ENCODE data around the gene HOXA4. TPM values are rescaled to one million over a fixed set of nuclear protein-coding genes. Genes with fewer than 3 reads are reported as not detected.

Gene HOXA4
- polyA plus RNA-seq, 3 donors, result 0.48 TPM; not detected in 2

DNA sequence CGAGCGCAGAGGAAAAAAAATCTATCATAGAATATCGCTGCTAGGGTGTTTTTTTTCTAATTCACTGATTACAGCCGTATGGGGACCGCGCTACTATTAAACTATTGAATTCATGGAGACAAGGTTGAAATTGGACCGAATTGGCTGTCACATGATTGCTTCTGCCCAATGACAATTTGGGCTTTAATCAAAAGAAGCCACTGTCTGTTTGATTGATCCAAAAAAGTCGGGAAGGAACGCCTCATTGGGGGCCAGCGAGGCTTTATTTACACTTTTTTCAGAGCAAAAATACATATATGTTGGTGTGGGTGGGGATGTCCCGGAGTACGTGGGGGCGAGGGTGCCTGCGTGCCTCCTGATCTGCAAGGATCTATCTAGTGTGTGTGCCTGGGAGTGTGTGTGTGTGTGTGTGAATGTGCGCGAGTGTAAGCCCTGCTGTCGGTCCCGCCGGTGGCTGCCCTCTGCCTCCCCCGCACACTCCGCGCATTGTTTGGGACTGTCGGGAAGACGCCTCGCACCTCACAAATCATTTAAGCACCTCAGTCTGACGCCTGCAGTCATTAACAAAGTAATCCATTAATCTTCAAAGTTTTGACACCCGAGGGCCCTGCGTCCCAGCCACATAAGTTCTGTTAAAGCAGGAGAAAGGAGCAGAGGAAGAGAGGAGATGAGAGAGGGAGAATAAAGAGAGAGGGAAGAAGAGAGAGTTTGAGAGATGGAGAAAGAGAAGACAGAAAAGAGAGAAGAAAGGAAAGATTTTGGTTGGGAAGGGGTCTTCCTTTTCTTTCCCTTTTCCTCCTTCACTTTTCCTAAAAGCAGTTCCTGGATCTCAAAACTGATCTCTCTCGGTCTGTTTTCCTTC is 27.7 kb downstream of the HOXA4 start, which contains the start of gene HOXA2:
Gene HOXA2 (minus strand): TSS at position 103 of the 862 bp plus-strand sequence. CDS start 183 bp downstream, outside the sequence.
- no peak for DNase-seq
- Histone ChIP-seq H2AFZ (ENCODE audit: insufficient read depth, low read depth, low read length, poor library complexity, severe bottlenecking) (no peak within 1 kb of the TSS), H3K4me3 (replicated peaks in 1 of 3; ENCODE audit: low read depth in 2 of 3, low read length in 3 of 3) (no peak within 1 kb of the TSS), H3K27me3 (ENCODE audit: control insufficient read depth in 2 of 2, insufficient read depth in 2 of 2, low read length in 2 of 2) (peaks cover 55 to 86% of the 10 kb centered on the region in 2 donors), H3K9me3 (replicated peaks in 1 of 2; ENCODE audit: control insufficient read depth in 1 of 2, insufficient read depth in 1 of 2, low read length in 2 of 2) (peaks cover 0 to 24% of the 10 kb centered on the region in 2 donors), H4K20me1 (ENCODE audit: insufficient read depth, low read length) (peaks cover 74% of the 10 kb centered on the region), H3K4me1 (ENCODE audit: control insufficient read depth in 1 of 2, insufficient read depth in 2 of 2, low read length in 2 of 2) (peaks cover 25 to 28% of the 10 kb centered on the region in 2 donors), H3K9ac (ENCODE audit: insufficient read depth, low read length, poor library complexity, severe bottlenecking) (no peak within 1 kb of the TSS), H3K36me3 (replicated peaks in 1 of 2; ENCODE audit: control insufficient read depth in 1 of 2, insufficient read depth in 2 of 2, low read length in 2 of 2) (peaks cover 9 to 32% of the 10 kb centered on the region in 2 donors), H3K4me2 (replicated peaks; ENCODE audit: extremely low read depth, low read length, poor library complexity, severe bottlenecking) (peak within 1 kb of the TSS; percentile 49), H3K79me2 (ENCODE audit: insufficient read depth, low read length) (peaks cover 13% of the 10 kb centered on the region), H3K27ac (ENCODE audit: low read depth in 1 of 2, low read length in 2 of 2) (no peak within 1 kb of the TSS)
- Mint-ChIP-seq H3K36me3 (peaks cover 49 to 51% of the 10 kb centered on the region in 2 donors), H3K9me3 (peaks cover 0 to 44% (median 22%) of the 10 kb centered on the region in 7 donors), H3K27ac (peak within 1 kb of the TSS in 2 of 7 donors; percentile 3 to 26), H3K4me3 (peak within 1 kb of the TSS in 1 of 2 donors; percentile 88), H3K4me1 (peaks cover 41% of the 10 kb centered on the region), H3K27me3 (ENCODE audit: low read depth in 3 of 3) (peaks cover 72 to 89% (median 77%) of the 10 kb centered on the region in 3 donors)
- 22% methylated on average over 16 of the region's 29 CpGs for WGBS (ENCODE audit: insufficient coverage)
- intact Hi-C loops (cut with micrococcal nuclease), result no loop called here
- TF ChIP-seq, protein P1, sequence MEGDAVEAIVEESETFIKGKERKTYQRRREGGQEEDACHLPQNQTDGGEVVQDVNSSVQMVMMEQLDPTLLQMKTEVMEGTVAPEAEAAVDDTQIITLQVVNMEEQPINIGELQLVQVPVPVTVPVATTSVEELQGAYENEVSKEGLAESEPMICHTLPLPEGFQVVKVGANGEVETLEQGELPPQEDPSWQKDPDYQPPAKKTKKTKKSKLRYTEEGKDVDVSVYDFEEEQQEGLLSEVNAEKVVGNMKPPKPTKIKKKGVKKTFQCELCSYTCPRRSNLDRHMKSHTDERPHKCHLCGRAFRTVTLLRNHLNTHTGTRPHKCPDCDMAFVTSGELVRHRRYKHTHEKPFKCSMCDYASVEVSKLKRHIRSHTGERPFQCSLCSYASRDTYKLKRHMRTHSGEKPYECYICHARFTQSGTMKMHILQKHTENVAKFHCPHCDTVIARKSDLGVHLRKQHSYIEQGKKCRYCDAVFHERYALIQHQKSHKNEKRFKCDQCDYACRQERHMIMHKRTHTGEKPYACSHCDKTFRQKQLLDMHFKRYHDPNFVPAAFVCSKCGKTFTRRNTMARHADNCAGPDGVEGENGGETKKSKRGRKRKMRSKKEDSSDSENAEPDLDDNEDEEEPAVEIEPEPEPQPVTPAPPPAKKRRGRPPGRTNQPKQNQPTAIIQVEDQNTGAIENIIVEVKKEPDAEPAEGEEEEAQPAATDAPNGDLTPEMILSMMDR (IDR thresholded peaks at IDR 0.05), result no peak

- intact Hi-C loops (cut with micrococcal nuclease), result no loop called here
- H3K27ac Mint-ChIP-seq, result peak overlapping the region in 1 of 7 donors; percentile 3
- peak overlapping the region; percentile 49 for H3K4me2 ChIP-seq (replicated peaks; ENCODE audit: extremely low read depth, low read length, poor library complexity, severe bottlenecking)
- H3K27ac ChIP-seq (ENCODE audit: low read depth in 1 of 2, low read length in 2 of 2), result no peak overlapping the region
- peaks cover 32 to 36% of the 10 kb centered on the region in 2 donors for H3K4me1 ChIP-seq (ENCODE audit: control insufficient read depth in 1 of 2, insufficient read depth in 2 of 2, low read length in 2 of 2)
- peaks cover 20% of the 10 kb centered on the region for H3K79me2 ChIP-seq (ENCODE audit: insufficient read depth, low read length)
- H3K9me3 ChIP-seq (replicated peaks in 1 of 2; ENCODE audit: control insufficient read depth in 1 of 2, insufficient read depth in 1 of 2, low read length in 2 of 2), result peaks cover 0 to 24% of the 10 kb centered on the region in 2 donors
- peaks cover 9 to 32% of the 10 kb centered on the region in 2 donors for H3K36me3 ChIP-seq (replicated peaks in 1 of 2; ENCODE audit: control insufficient read depth in 1 of 2, insufficient read depth in 2 of 2, low read length in 2 of 2)
- peak overlapping the region in 1 of 2 donors; percentile 88 for H3K4me3 Mint-ChIP-seq
- H2AFZ ChIP-seq (ENCODE audit: insufficient read depth, low read depth, low read length, poor library complexity, severe bottlenecking), result no peak overlapping the region
- H3K9me3 Mint-ChIP-seq, result peaks cover 0 to 46% (median 19%) of the 10 kb centered on the region in 7 donors
- H3K9ac ChIP-seq (ENCODE audit: insufficient read depth, low read length, poor library complexity, severe bottlenecking), result no peak overlapping the region
- peaks cover 48% of the 10 kb centered on the region for H3K4me1 Mint-ChIP-seq
- peaks cover 76 to 96% (median 84%) of the 10 kb centered on the region in 3 donors for H3K27me3 Mint-ChIP-seq (ENCODE audit: low read depth in 3 of 3)
- no peak overlapping the region for H3K4me3 ChIP-seq (replicated peaks in 1 of 3; ENCODE audit: low read depth in 2 of 3, low read length in 3 of 3)
- no peak for DNase-seq
- WGBS (ENCODE audit: insufficient coverage), result 5% methylated on average over 29 of the region's 39 CpGs
- peaks cover 54 to 57% of the 10 kb centered on the region in 2 donors for H3K36me3 Mint-ChIP-seq
- H4K20me1 ChIP-seq (ENCODE audit: insufficient read depth, low read length), result peaks cover 82% of the 10 kb centered on the region
- TF ChIP-seq, protein P1 (IDR thresholded peaks at IDR 0.05), result no peak
- H3K27me3 ChIP-seq (ENCODE audit: control insufficient read depth in 2 of 2, insufficient read depth in 2 of 2, low read length in 2 of 2), result peaks cover 56 to 92% of the 10 kb centered on the region in 2 donors
Measured at GRCh38 chr7:27101957-27102580, 28.5 kb downstream of the HOXA4 start.
